AG04449 (cell line): ENCODE measurements around the gene SNTG2.

Experiments used
- CTCF ChIA-PET: fragments of 350-600 bp; formaldehyde crosslinking; extraction: SDS; loops from one replicate; lab custom pipeline; 2021; ENCODE audit warnings: antibody characterized with exemption; lab: Yijun Ruan, JAX
- POLR2A ChIA-PET: fragments of 400-600, 350-600 bp; formaldehyde crosslinking; extraction: SDS; loops from one replicate; lab custom pipeline; 2020; ENCODE audit warnings: antibody characterized with exemption, inconsistent platforms; lab: Yijun Ruan, JAX
- DNase-seq: peaks from one replicate; pipeline ENCODE4 v3.0.0-alpha.2; 2010; ENCODE audit warnings: low read depth, low spot score
- H3K4me3 ChIP-seq: 2 replicates; pipeline ENCODE4 v1.5.1; 2011; ENCODE audit warnings: low read depth, mild to moderate bottlenecking, control low read depth, low read length
- TF ChIP-seq, protein P1 (sequence below): IDR thresholded peaks from one replicate; pipeline ENCODE4 v1.5.1; 2011; ENCODE audit warnings: mild to moderate bottlenecking, moderate library complexity, low read length, control low read depth, inconsistent platforms; ENCODE audit not compliant: insufficient read depth; ENCODE audit errors: missing control alignments

The SNTG2 gene

DNA sequence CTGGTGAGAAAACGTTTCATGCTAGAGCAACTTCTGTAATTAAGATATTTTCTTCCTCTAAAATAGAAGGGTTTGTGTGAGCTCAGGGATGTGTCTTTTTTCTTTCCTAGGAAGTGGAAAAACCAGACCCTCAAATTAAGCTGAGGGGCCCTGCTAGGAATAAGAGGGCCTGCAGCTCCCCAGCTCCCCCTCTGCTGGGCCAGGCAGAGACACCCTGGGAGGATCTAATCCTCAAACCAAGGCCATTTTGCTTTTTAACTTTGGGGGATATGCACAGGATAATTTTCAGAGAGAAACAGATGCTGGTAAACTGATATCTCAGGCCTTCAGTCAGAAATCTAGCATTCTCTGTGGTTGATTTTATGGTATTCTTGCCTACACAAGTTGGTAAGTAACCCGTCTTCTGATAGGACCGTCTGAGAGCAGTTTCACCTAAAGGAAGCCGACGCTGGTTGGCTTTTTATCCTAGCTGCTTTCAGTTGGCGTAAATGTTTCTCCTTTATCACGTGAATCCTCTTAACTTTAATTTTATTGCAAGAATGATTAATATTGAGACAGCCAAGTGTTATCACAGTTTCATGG is 34.8 kb downstream of the SNTG2 start:
- no peak overlapping the region for H3K4me3 ChIP-seq
- no peak for DNase-seq
- ChIA-PET CTCF (interaction anchor here (0.8 kb wide), 1 partner anchor 30 kb away, joined by 3 read pairs; no protein-coding TSS in a partner anchor), POLR2A (no interaction called here)
- TF ChIP-seq, protein P1, sequence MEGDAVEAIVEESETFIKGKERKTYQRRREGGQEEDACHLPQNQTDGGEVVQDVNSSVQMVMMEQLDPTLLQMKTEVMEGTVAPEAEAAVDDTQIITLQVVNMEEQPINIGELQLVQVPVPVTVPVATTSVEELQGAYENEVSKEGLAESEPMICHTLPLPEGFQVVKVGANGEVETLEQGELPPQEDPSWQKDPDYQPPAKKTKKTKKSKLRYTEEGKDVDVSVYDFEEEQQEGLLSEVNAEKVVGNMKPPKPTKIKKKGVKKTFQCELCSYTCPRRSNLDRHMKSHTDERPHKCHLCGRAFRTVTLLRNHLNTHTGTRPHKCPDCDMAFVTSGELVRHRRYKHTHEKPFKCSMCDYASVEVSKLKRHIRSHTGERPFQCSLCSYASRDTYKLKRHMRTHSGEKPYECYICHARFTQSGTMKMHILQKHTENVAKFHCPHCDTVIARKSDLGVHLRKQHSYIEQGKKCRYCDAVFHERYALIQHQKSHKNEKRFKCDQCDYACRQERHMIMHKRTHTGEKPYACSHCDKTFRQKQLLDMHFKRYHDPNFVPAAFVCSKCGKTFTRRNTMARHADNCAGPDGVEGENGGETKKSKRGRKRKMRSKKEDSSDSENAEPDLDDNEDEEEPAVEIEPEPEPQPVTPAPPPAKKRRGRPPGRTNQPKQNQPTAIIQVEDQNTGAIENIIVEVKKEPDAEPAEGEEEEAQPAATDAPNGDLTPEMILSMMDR = no peak

DNA sequence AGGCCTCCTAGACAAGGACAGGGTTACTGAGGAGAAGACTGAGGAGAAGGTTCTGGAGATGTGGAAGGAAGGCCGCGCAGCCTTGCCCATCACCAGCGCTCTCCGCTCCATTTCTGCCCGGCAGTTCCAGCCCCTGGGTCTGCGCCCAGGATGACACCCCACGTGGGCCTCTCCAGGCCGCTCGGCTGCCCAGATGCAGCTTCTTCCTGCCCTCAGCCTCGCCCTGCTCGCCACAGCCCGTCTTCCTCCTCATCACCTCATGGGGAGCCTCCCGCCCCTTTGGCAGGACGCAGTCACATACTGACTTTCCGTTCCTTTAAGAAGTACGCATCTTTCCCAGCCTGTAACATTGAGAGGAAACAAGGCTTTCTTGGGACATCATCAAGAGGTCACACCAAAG is 37.1 kb downstream of the SNTG2 start:
- H3K4me3 ChIP-seq = no peak overlapping the region
- DNase-seq = no peak
- CTCF ChIA-PET = no interaction called here
- TF ChIP-seq, protein P1 = no peak
- POLR2A ChIA-PET = no interaction called here

DNA sequence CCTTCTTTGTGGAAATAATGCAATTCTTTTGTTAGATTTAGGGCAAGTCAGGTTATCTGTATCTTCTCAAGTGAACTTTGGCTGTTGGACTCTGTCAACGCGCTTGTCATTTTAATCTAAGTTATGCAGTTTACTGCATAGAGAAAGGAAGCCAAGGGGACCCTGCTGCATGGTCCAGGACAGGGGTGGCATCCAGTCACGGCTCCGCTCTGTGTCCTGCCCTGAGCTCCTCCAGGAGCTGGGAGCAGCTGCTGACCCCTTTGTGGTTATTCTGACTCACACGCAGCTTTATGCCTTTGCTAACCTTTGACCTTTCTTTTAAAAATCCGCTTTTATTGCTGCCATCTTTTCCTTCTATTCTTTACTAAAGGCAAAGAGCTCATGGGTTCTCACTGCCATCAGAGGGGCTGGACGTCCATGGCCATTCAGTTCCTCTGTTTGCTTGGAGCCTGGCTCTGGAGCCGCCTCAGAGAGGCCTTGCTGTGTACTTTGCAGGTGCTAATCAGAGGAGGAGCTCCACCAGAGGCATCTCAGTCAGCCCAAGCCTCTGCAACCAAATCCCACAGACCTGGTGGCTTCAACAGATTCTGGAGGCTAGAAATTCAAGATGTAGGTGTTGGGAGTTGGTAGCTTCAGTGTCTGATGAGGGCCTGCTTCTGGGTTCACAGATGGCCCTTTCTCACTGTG is 39.3 kb downstream of the SNTG2 start:
- no peak overlapping the region for H3K4me3 ChIP-seq
- POLR2A ChIA-PET = no interaction called here
- no peak for DNase-seq
- CTCF ChIA-PET = no interaction called here
- TF ChIP-seq, protein P1 = no peak

DNA sequence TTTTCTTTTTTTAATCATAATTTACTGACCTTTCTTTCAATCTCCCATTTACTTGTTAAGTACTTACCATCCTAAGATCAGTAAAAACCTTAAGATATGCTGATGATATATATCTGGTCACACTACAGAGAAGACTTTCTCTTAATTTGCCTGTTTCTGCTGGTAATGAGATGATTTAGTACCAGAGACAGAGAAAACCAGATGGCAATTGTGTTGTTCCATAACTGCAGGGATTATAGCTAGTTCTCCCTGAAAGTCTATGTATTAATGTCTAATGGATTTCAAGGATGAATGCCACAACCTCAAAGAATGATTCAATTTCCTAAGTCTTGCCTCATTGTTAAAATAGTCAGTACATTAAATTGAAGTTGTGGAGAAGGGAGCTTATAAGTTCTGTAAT is 40.3 kb downstream of the SNTG2 start:
- TF ChIP-seq, protein P1 = no peak
- ChIA-PET POLR2A (no interaction called here), CTCF (no interaction called here)
- no peak for DNase-seq
- no peak overlapping the region for H3K4me3 ChIP-seq

DNA sequence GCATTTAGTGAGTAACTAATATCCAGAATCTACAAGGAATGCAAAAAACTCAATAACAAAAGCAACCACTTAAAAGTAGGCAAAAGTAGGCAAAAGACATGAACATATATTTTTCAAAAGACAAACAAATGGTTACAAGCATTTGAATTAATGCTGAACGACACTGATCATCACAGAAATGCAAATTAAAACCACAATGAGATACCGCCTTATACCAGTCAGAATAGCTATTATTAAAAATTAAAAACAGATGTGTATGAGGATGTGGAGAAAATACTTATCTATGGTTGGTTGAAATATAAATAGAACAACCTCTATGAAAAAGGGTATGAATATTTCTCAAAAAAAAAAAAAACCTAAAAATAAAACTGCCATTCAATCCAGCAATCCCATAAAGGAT is 51.7 kb downstream of the SNTG2 start:
- no peak for DNase-seq
- no peak overlapping the region for H3K4me3 ChIP-seq
- ChIA-PET POLR2A (no interaction called here), CTCF (no interaction called here)
- TF ChIP-seq, protein P1 = no peak

DNA sequence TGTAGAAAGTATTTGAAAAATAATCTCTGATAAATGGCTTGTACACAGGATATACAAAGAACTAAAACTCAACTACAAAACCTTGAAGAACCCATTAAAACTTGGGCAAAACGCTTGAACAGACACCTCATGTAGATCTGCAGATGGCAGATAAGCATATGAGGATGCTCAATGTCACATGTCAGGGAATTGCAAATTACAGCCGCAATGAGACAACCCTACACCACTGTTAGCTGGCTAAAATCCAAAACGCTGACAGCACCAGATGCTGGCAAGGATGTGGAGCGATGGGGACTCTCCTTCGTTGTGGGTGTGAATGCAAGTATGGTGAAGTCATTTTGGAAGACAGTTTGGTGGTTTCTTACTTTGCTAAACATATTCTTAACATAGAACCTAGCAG is 53.7 kb downstream of the SNTG2 start:
- no peak for DNase-seq
- ChIA-PET CTCF (no interaction called here), POLR2A (no interaction called here)
- TF ChIP-seq, protein P1 = no peak
- no peak overlapping the region for H3K4me3 ChIP-seq
